Activated CD4-positive, alpha-beta T cell treated with anti-CD3 and anti-CD28 coated beads for 36 hours (primary cell): ENCODE results near the gene PMIS2. TPM values are rescaled to one million over a fixed set of nuclear protein-coding genes. Genes with fewer than 3 reads are reported as not detected.
A peak's percentile ranks its signal among the peaks of the same experiment; 100 is the strongest.

ENCODE experiments used
- ATAC-seq: fragments of 200-7000 bp; cut with Tn5 transposase; one replicate; pipeline ENCODE4 v1.10.0; 2021; ENCODE audit warnings: mild to moderate bottlenecking, moderate library complexity
- CTCF ChIA-PET: fragments of 350-600 bp; sonication (Branson Sonifier 250); formaldehyde crosslinking; loops from one replicate; lab custom pipeline; 2021; ENCODE audit warnings: antibody characterized with exemption; lab: Charles Lee
- POLR2A ChIA-PET: fragments of 350-600 bp; sonication (Branson Sonifier 250); formaldehyde crosslinking; loops from one replicate; lab custom pipeline; 2021; ENCODE audit warnings: antibody characterized with exemption, inconsistent platforms; lab: Charles Lee
- DNase-seq: peaks from one replicate; pipeline ENCODE4 v3.0.0-alpha.2; 2020
- H3K27ac Mint-ChIP-seq: one replicate; pipeline ENCODE4 v1.8.0; 2021; ENCODE audit warnings: mixed read lengths
- H3K27me3 Mint-ChIP-seq: one replicate; pipeline ENCODE4 v1.8.0; 2021; ENCODE audit warnings: mixed read lengths
- H3K36me3 Mint-ChIP-seq: one replicate; pipeline ENCODE4 v1.8.0; 2021; ENCODE audit warnings: low read depth, mixed read lengths
- H3K4me1 Mint-ChIP-seq: one replicate; pipeline ENCODE4 v1.8.0; 2021; ENCODE audit warnings: mixed read lengths
- H3K4me3 Mint-ChIP-seq: one replicate; pipeline ENCODE4 v1.8.0; 2021; ENCODE audit warnings: mild to moderate bottlenecking, moderate library complexity, mixed read lengths
- H3K9me3 Mint-ChIP-seq: one replicate; pipeline ENCODE4 v1.8.0; 2021; ENCODE audit warnings: low read depth, mixed read lengths
- intact Hi-C, 2 experiments: fragments of 100-400 bp; cut with DNase I in 1 of 2; cut with micrococcal nuclease in 1 of 2; formaldehyde crosslinking; loops; one replicate each; pipeline versions ENCODE4 v1.14.2 to v1.15.1; 2022 to 2024; cut with DNase I, micrococcal nuclease
- total RNA-seq, 2 experiments: library from RNA; stranded (reverse); gene quantifications; one replicate each; pipeline ENCODE4 v1.2.3, GENCODE V29; 2021

The PMIS2 gene
- total RNA-seq, result not detected

- H3K36me3 Mint-ChIP-seq, result no peaks in the 10 kb centered on the region
- H3K4me3 Mint-ChIP-seq, result no peak within 1 kb of the TSS
- POLR2A ChIA-PET, result no interaction called here
- no peaks in the 10 kb centered on the region for H3K9me3 Mint-ChIP-seq
- intact Hi-C loops, result no loop called here
- no peaks in the 10 kb centered on the region for H3K4me1 Mint-ChIP-seq
- no peak within 1 kb of the TSS for H3K27ac Mint-ChIP-seq
- H3K27me3 Mint-ChIP-seq, result peaks cover 13% of the 10 kb centered on the region
- CTCF ChIA-PET, result interaction anchor here (0.6 to 1.4 kb wide), 2 partner anchors 75 to 299 kb away, joined by 3 to 4 read pairs; no protein-coding TSS in a partner anchor
- peak; percentile 51 for DNase-seq
- peak; percentile 69 for ATAC-seq
Measured at GRCh38 chr19:35585848-35586247, at the start of gene PMIS2. Gene PMIS2, plus strand, starts transcription at chr19:35586173. Its CDS starts 87 bp downstream, at chr19:35586260.

GRCh38 chr19:35539314-35539713 lies 46.7 kb upstream of the PMIS2 start:
- intact Hi-C loops, result no loop called here
- Mint-ChIP-seq H3K9me3 (no peaks in the 10 kb centered on the region), H3K4me3 (no peak overlapping the region), H3K36me3 (peaks cover 7% of the 10 kb centered on the region), H3K27ac (no peak overlapping the region), H3K27me3 (peaks cover 2% of the 10 kb centered on the region), H3K4me1 (peaks cover 4% of the 10 kb centered on the region)
- ATAC-seq (no peak), DNase-seq (no peak)
- ChIA-PET POLR2A (no interaction called here), CTCF (no interaction called here)

GRCh38 chr19:35539850-35540249 lies 46.1 kb upstream of the PMIS2 start:
- DNase-seq, result no peak
- ChIA-PET CTCF (no interaction called here), POLR2A (interaction anchor here (0.7 kb wide), 1 partner anchor 59 kb away, joined by 3 read pairs; no protein-coding TSS in a partner anchor)
- intact Hi-C loops, result no loop called here
- Mint-ChIP-seq H3K27me3 (peaks cover under 1% of the 10 kb centered on the region), H3K27ac (no peak overlapping the region), H3K9me3 (no peaks in the 10 kb centered on the region), H3K4me3 (no peak overlapping the region), H3K4me1 (peaks cover 8% of the 10 kb centered on the region), H3K36me3 (peaks cover 9% of the 10 kb centered on the region)
- ATAC-seq, result no peak

GRCh38 chr19:35540356-35540927 lies 45.5 kb upstream of the PMIS2 start:
- H3K27ac Mint-ChIP-seq, result no peak overlapping the region
- peaks cover 9% of the 10 kb centered on the region for H3K4me1 Mint-ChIP-seq
- ChIA-PET POLR2A (interaction anchor here (0.7 kb wide), 1 partner anchor 59 kb away, joined by 3 read pairs; no protein-coding TSS in a partner anchor), CTCF (no interaction called here)
- H3K36me3 Mint-ChIP-seq, result peaks cover 11% of the 10 kb centered on the region
- intact Hi-C loops, result no loop called here
- H3K27me3 Mint-ChIP-seq, result no peaks in the 10 kb centered on the region
- H3K9me3 Mint-ChIP-seq, result no peaks in the 10 kb centered on the region
- ATAC-seq, result no peak
- no peak overlapping the region for H3K4me3 Mint-ChIP-seq
- no peak for DNase-seq

- Mint-ChIP-seq H3K4me1 (peaks cover 21% of the 10 kb centered on the region), H3K36me3 (peaks cover 21% of the 10 kb centered on the region), H3K9me3 (no peaks in the 10 kb centered on the region), H3K27ac (no peak overlapping the region), H3K4me3 (no peak overlapping the region), H3K27me3 (no peaks in the 10 kb centered on the region)
- intact Hi-C loops, result no loop called here
- no peak for ATAC-seq
- DNase-seq, result no peak
- ChIA-PET POLR2A (no interaction called here), CTCF (no interaction called here)
Measured at GRCh38 chr19:35542209-35542608, 43.8 kb upstream of the PMIS2 start.

- no peaks in the 10 kb centered on the region for H3K9me3 Mint-ChIP-seq
- peaks cover 26% of the 10 kb centered on the region for H3K4me1 Mint-ChIP-seq
- intact Hi-C loops, result loop anchor here in 1 of 2 experiments (2.0 kb wide), 2 partner anchors 33 to 275 kb away; partner anchors contain the start of gene USF2
- ChIA-PET POLR2A (no interaction called here), CTCF (no interaction called here)
- H3K27ac Mint-ChIP-seq, result no peak overlapping the region
- no peak for ATAC-seq
- H3K27me3 Mint-ChIP-seq, result no peaks in the 10 kb centered on the region
- peaks cover 23% of the 10 kb centered on the region for H3K36me3 Mint-ChIP-seq
- no peak for DNase-seq
- peak overlapping the region; percentile 92 for H3K4me3 Mint-ChIP-seq
Measured at GRCh38 chr19:35543280-35544109, 42.5 kb upstream of the PMIS2 start.

- ATAC-seq (no peak), DNase-seq (no peak)
- POLR2A ChIA-PET, result no interaction called here
- CTCF ChIA-PET, result interaction anchor here (0.7 to 1.3 kb wide), 2 partner anchors 14 to 197 kb away, joined by 3 to 4 read pairs; partner anchors contain the start of gene FFAR1
- peak overlapping the region; percentile 92 for H3K4me3 Mint-ChIP-seq
- peak overlapping the region; percentile 89 for H3K27ac Mint-ChIP-seq
- intact Hi-C loops, result loop anchor here in 1 of 2 experiments (2.0 kb wide), 2 partner anchors 33 to 275 kb away; partner anchors contain the start of gene USF2
- no peaks in the 10 kb centered on the region for H3K9me3 Mint-ChIP-seq
- H3K4me1 Mint-ChIP-seq, result peaks cover 33% of the 10 kb centered on the region
- H3K27me3 Mint-ChIP-seq, result no peaks in the 10 kb centered on the region
- peaks cover 27% of the 10 kb centered on the region for H3K36me3 Mint-ChIP-seq
Measured at GRCh38 chr19:35544110-35544802, 41.7 kb upstream of the PMIS2 start.

- intact Hi-C loops, result loop anchor here (1.0 to 5.0 kb wide), 12 partner anchors 34 to 387 kb away; partner anchors contain the start of genes ETV2 (in 1 of the 2), FFAR1 (in 1 of the 2), HAUS5 (in 1 of the 2) and RBM42 (in 1 of the 2)
- H3K4me3 Mint-ChIP-seq, result peak within 1 kb of the TSS; percentile 92
- ATAC-seq, result peak; percentile 77
- peak within 1 kb of the TSS; percentile 91 for H3K27ac Mint-ChIP-seq
- peaks cover 27% of the 10 kb centered on the region for H3K36me3 Mint-ChIP-seq
- DNase-seq, result peak; percentile 93
- H3K9me3 Mint-ChIP-seq, result no peaks in the 10 kb centered on the region
- POLR2A ChIA-PET, result no interaction called here
- CTCF ChIA-PET, result interaction anchor here (0.7 to 1.3 kb wide), 2 partner anchors 15 to 198 kb away, joined by 3 to 4 read pairs; partner anchors contain the start of gene FFAR1
- H3K4me1 Mint-ChIP-seq, result peaks cover 35% of the 10 kb centered on the region
- no peaks in the 10 kb centered on the region for H3K27me3 Mint-ChIP-seq
Measured at GRCh38 chr19:35545001-35545854, 40.7 kb upstream of the PMIS2 start, which contains the start of gene TMEM147. Gene TMEM147, plus strand, starts transcription at chr19:35545626. Its CDS starts 114 bp downstream, at chr19:35545740.

- Mint-ChIP-seq H3K9me3 (no peaks in the 10 kb centered on the region), H3K36me3 (peaks cover 31% of the 10 kb centered on the region), H3K4me3 (peak overlapping the region; percentile 92), H3K27me3 (no peaks in the 10 kb centered on the region), H3K4me1 (peaks cover 35% of the 10 kb centered on the region), H3K27ac (peak overlapping the region; percentile 91)
- CTCF ChIA-PET, result no interaction called here
- intact Hi-C loops, result loop anchor here (1.0 to 5.0 kb wide), 18 partner anchors 35 to 405 kb away; partner anchors contain the start of genes FFAR1 (in 2 of the 2), COX6B1 (in 1 of the 2), ETV2 (in 1 of the 2) and HAUS5 (in 1 of the 2)
- DNase-seq, result peak; percentile 82
- POLR2A ChIA-PET, result no interaction called here
- peak; percentile 82 for ATAC-seq
Measured at GRCh38 chr19:35545855-35546381, 40.1 kb upstream of the PMIS2 start.

GRCh38 chr19:35546532-35546931 lies 39.4 kb upstream of the PMIS2 start:
- Mint-ChIP-seq H3K4me1 (peaks cover 35% of the 10 kb centered on the region), H3K27me3 (no peaks in the 10 kb centered on the region), H3K9me3 (no peaks in the 10 kb centered on the region), H3K27ac (peak overlapping the region; percentile 91), H3K36me3 (peaks cover 32% of the 10 kb centered on the region), H3K4me3 (peak overlapping the region; percentile 92)
- DNase-seq, result no peak
- intact Hi-C loops, result loop anchor here (1.0 to 5.0 kb wide), 12 partner anchors 81 to 405 kb away; partner anchors contain the start of genes FFAR1 (in 2 of the 2), COX6B1 (in 1 of the 2), ETV2 (in 1 of the 2) and RBM42 (in 1 of the 2)
- ATAC-seq, result no peak
- ChIA-PET CTCF (interaction anchor here (0.5 kb wide), 1 partner anchor 79 kb away, joined by 3 read pairs; no protein-coding TSS in a partner anchor), POLR2A (no interaction called here)
